Measurements from ENCODE around the gene ADGRL3.

Gene ADGRL3

DNA sequence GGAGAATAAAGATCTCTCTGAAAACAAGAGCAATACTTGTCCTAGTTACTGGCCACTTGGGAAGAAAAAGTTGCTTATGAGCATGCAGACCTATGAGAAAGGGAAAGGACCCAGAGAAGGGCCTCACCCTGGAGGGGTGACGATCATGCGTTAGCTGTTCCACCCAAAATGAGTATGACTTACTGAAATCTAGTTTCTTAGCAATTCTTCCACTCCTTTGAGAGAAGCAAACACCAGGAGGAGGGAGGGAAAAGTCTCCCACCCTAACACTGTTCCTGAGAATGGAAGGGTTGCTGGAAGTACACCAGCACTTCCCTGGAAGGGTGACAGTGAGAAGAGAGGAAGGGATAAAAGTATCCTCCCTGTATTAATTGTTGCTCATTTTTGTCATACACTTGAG, 107.9 kb downstream of the ADGRL3 start:
- Histone ChIP-seq H3K9me2 (replicated peaks; ENCODE audit: insufficient read depth, low read length) (no peaks in the 10 kb centered on the region), H3K79me2 (ENCODE audit: insufficient read depth, low read length) (no peaks in the 10 kb centered on the region), H4K20me1 (ENCODE audit: low read depth, low read length) (no peaks in the 10 kb centered on the region), H3K4me2 (ENCODE audit: low read depth, low read length, poor library complexity, severe bottlenecking) (no peak overlapping the region), H3K9me3 (ENCODE audit: insufficient read depth, low read length) (no peaks in the 10 kb centered on the region), H3K27ac (ENCODE audit: low read depth, low read length) (no peak overlapping the region), H3K4me3 (ENCODE audit: insufficient read depth, low read length, poor library complexity, severe bottlenecking) (no peak overlapping the region), H3K9ac (ENCODE audit: low read length) (no peak overlapping the region), H3F3A (ENCODE audit: insufficient read depth) (no peaks in the 10 kb centered on the region), H3K27me3 (ENCODE audit: low read length) (no peaks in the 10 kb centered on the region), H2AFZ (ENCODE audit: low read depth, low read length, severe bottlenecking) (no peak overlapping the region), H3K36me3 (ENCODE audit: low read length) (no peaks in the 10 kb centered on the region)
- TF ChIP-seq, protein P1, sequence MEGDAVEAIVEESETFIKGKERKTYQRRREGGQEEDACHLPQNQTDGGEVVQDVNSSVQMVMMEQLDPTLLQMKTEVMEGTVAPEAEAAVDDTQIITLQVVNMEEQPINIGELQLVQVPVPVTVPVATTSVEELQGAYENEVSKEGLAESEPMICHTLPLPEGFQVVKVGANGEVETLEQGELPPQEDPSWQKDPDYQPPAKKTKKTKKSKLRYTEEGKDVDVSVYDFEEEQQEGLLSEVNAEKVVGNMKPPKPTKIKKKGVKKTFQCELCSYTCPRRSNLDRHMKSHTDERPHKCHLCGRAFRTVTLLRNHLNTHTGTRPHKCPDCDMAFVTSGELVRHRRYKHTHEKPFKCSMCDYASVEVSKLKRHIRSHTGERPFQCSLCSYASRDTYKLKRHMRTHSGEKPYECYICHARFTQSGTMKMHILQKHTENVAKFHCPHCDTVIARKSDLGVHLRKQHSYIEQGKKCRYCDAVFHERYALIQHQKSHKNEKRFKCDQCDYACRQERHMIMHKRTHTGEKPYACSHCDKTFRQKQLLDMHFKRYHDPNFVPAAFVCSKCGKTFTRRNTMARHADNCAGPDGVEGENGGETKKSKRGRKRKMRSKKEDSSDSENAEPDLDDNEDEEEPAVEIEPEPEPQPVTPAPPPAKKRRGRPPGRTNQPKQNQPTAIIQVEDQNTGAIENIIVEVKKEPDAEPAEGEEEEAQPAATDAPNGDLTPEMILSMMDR (IDR thresholded peaks at IDR 0.05; ENCODE audit: insufficient read depth, low read length, poor library complexity, severe bottlenecking): no peak
- no peak for TF ChIP-seq EZH2phosphoT487 (conservative IDR thresholded peaks at IDR 0.05; ENCODE audit: low read length)

DNA sequence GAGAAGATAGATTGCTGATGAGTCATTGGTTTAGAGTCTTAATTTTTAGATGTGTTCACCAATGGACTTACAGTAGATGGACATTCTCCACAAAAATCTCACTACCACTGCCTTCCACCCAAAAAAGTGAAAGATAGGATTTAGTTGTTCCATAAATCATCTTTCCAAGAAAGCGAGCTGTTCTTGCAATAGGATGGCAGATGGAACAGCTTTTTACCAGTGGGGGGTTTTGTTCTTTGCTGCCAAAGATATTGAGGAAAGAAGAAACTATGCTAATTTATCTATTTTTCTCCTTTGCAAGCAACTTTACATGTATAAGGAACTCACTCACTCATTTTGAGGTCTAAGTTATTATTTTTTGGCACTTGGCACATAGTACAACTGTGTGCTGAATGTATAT, 109.5 kb downstream of the ADGRL3 start:
- Histone ChIP-seq H3K79me2 (ENCODE audit: insufficient read depth, low read length) (no peaks in the 10 kb centered on the region), H3K27me3 (ENCODE audit: low read length) (no peaks in the 10 kb centered on the region), H2AFZ (ENCODE audit: low read depth, low read length, severe bottlenecking) (no peak overlapping the region), H3K36me3 (ENCODE audit: low read length) (no peaks in the 10 kb centered on the region), H3K9me3 (ENCODE audit: insufficient read depth, low read length) (no peaks in the 10 kb centered on the region), H4K20me1 (ENCODE audit: low read depth, low read length) (no peaks in the 10 kb centered on the region), H3K9me2 (replicated peaks; ENCODE audit: insufficient read depth, low read length) (no peaks in the 10 kb centered on the region), H3K4me2 (ENCODE audit: low read depth, low read length, poor library complexity, severe bottlenecking) (no peak overlapping the region), H3K4me3 (ENCODE audit: insufficient read depth, low read length, poor library complexity, severe bottlenecking) (no peak overlapping the region), H3K27ac (ENCODE audit: low read depth, low read length) (no peak overlapping the region), H3K9ac (ENCODE audit: low read length) (no peak overlapping the region), H3F3A (ENCODE audit: insufficient read depth) (no peaks in the 10 kb centered on the region)
- TF ChIP-seq EZH2phosphoT487 (conservative IDR thresholded peaks at IDR 0.05; ENCODE audit: low read length): no peak

DNA sequence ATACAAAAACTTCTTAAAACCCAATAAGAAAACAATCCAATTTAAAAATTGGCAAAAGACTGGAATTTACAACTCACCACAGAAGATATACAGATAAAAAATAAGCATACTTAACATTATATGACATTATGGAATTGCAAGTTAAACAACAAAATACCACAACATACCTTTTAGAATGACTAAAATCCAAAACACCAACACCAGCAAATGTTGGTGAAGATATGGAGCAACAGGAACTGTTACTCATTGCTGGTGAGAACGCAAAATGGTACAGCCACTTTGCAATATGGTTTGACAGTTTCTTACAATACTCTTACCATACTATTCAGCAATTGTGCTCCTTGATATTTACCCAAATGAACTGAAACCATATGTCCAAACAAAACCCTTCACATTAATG, 112.4 kb downstream of the ADGRL3 start:
- no peak overlapping the region for H3K4me2 ChIP-seq (ENCODE audit: low read depth, low read length, poor library complexity, severe bottlenecking)
- no peak overlapping the region for H3K4me3 ChIP-seq (ENCODE audit: insufficient read depth, low read length, poor library complexity, severe bottlenecking)
- H3K9me2 ChIP-seq (replicated peaks; ENCODE audit: insufficient read depth, low read length): no peaks in the 10 kb centered on the region
- H3K79me2 ChIP-seq (ENCODE audit: insufficient read depth, low read length): no peaks in the 10 kb centered on the region
- no peaks in the 10 kb centered on the region for H3F3A ChIP-seq (ENCODE audit: insufficient read depth)
- no peaks in the 10 kb centered on the region for H3K36me3 ChIP-seq (ENCODE audit: low read length)
- H3K27me3 ChIP-seq (ENCODE audit: low read length): no peaks in the 10 kb centered on the region
- H3K9me3 ChIP-seq (ENCODE audit: insufficient read depth, low read length): no peaks in the 10 kb centered on the region
- H3K9ac ChIP-seq (ENCODE audit: low read length): no peak overlapping the region
- H2AFZ ChIP-seq (ENCODE audit: low read depth, low read length, severe bottlenecking): no peak overlapping the region
- H3K27ac ChIP-seq (ENCODE audit: low read depth, low read length): no peak overlapping the region
- no peaks in the 10 kb centered on the region for H4K20me1 ChIP-seq (ENCODE audit: low read depth, low read length)
- no peak for TF ChIP-seq EZH2phosphoT487 (conservative IDR thresholded peaks at IDR 0.05; ENCODE audit: low read length)
- TF ChIP-seq, protein P1 (IDR thresholded peaks at IDR 0.05; ENCODE audit: insufficient read depth, low read length, poor library complexity, severe bottlenecking): no peak

DNA sequence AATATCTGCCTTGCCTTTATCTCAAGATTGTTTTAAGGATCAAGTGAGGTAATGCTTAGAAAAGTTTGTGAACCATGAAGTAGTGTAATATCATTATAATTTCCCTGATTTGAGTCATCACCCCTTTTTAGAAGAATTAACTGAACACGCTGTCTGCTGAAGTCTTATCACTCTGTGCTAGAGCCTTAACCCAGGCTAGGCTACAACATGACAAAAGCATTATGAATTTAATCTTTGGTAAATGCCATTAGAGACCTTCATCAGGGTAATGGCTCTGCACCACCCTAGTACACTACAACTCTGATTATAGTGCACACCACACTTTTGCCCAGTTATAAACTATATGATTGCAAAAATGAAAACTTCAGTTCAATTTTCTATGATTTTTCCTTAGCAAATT, 118.3 kb downstream of the ADGRL3 start:
- H3K9me3 ChIP-seq (ENCODE audit: insufficient read depth, low read length): no peaks in the 10 kb centered on the region
- H3K9ac ChIP-seq (ENCODE audit: low read length): no peak overlapping the region
- H3K9me2 ChIP-seq (replicated peaks; ENCODE audit: insufficient read depth, low read length): no peaks in the 10 kb centered on the region
- H3K27me3 ChIP-seq (ENCODE audit: low read length): no peaks in the 10 kb centered on the region
- no peak overlapping the region for H3K27ac ChIP-seq (ENCODE audit: low read depth, low read length)
- H3K4me3 ChIP-seq (ENCODE audit: insufficient read depth, low read length, poor library complexity, severe bottlenecking): no peak overlapping the region
- H3K4me2 ChIP-seq (ENCODE audit: low read depth, low read length, poor library complexity, severe bottlenecking): no peak overlapping the region
- H3K79me2 ChIP-seq (ENCODE audit: insufficient read depth, low read length): no peaks in the 10 kb centered on the region
- no peaks in the 10 kb centered on the region for H3K36me3 ChIP-seq (ENCODE audit: low read length)
- no peaks in the 10 kb centered on the region for H3F3A ChIP-seq (ENCODE audit: insufficient read depth)
- no peak for TF ChIP-seq EZH2phosphoT487 (conservative IDR thresholded peaks at IDR 0.05; ENCODE audit: low read length)
- TF ChIP-seq, protein P1 (IDR thresholded peaks at IDR 0.05; ENCODE audit: insufficient read depth, low read length, poor library complexity, severe bottlenecking): no peak
- no peaks in the 10 kb centered on the region for H4K20me1 ChIP-seq (ENCODE audit: low read depth, low read length)
- H2AFZ ChIP-seq (ENCODE audit: low read depth, low read length, severe bottlenecking): no peak overlapping the region
